SH-SY5Y (cell line): ENCODE data around the gene ADAMTSL1.

Experiments
- GATA2 ChIP-seq: IDR thresholded peaks from 2 replicates; pipeline ENCODE4 v1.6.1; 2011; ENCODE audit warnings: mild to moderate bottlenecking, low read depth, low read length
- GATA3 ChIP-seq: IDR thresholded peaks from 2 replicates; pipeline ENCODE4 v1.6.1; 2011; ENCODE audit warnings: low read depth, mild to moderate bottlenecking, low read length, moderate library complexity

DNA sequence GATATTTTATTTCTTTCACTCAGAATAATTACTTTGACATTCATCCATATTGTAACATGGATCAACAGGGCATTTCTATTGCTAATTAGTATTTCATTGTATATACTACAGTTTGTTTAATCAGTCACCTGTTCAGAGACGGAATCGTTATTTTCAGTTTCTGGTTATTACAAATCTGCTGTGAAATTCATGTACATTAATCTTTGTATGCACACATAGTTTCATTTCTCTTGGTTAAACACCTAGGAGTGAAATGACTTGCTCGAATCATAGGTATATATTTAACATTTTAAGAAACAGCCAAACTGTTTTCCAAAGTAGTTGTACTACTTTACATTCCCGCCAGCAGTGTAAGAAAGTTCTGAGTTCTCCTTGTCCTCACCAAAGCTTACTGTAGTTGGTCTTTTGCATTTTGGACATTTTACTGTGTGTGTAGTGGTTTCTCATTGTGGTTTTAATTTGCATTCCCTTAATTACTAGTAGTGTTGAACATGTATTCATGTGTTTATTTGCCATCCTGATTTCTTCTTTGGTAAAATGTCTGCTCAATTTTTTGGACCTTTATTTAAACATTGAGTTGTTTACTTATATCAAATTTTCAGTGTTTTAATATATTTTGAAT is 360.9 kb downstream of the ADAMTSL1 start:
- TF ChIP-seq GATA2, result no peak
- TF ChIP-seq GATA3, result no peak
